ENCODE measurements around the gene IL23R.

The IL23R gene

DNA sequence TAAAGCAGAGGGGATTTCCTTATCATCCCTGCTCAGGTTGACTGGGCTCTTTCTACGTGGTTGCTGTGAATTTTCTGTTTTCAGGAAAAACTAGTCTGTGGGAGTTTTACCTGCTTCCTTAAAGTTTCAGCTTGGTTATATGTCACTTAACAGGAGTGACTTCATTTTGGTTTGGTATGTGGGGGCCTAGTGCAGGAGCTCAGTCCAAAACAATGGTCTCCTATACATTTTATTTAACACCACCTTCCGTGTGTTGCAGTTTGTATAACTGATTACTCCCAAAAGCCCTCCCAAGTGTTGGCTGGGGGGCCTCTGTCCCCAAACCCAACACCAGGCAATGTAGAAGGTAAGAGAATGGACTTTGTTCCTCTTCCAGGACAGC is 5.3 kb downstream of the IL23R start:
- Histone ChIP-seq H3K36me3 (ENCODE audit: control insufficient read depth, insufficient read depth, low read length) (no peaks in the 10 kb centered on the region), H3K27ac (ENCODE audit: low read depth, low read length, severe bottlenecking) (no peak overlapping the region), H3K4me1 (ENCODE audit: control insufficient read depth, insufficient read depth, low read length, poor library complexity, severe bottlenecking) (no peaks in the 10 kb centered on the region), H3K9me3 (ENCODE audit: control insufficient read depth, low read length) (no peaks in the 10 kb centered on the region), H3K4me3 (ENCODE audit: extremely low read depth, insufficient read depth, low read length, poor library complexity, severe bottlenecking) (no peak overlapping the region)
- WGBS, 2 experiments (ENCODE audit: insufficient coverage in 2 of 2) = no CpG with 5 or more reads among the region's 2 CpGs

DNA sequence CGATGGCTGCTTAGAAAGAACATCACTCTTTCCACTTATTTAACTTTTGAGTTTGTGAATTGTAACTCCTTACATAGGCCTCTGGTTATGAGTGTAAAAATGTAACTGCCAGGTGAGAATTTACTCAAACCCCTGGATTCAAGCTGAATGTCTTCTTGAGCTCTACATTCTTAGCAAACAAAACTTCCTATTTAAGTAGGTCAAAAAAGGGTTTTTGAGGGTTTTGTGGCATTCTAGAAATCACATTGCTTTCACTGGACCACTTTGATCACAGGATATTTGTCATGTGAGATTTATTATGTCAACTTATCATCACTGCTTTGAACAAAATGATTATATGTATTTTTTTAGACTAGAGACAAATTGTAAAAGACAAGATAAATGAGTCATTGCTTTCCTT is 5.7 kb downstream of the IL23R start:
- H3K36me3 ChIP-seq (ENCODE audit: control insufficient read depth, insufficient read depth, low read length) = no peaks in the 10 kb centered on the region
- no peaks in the 10 kb centered on the region for H3K4me1 ChIP-seq (ENCODE audit: control insufficient read depth, insufficient read depth, low read length, poor library complexity, severe bottlenecking)
- H3K27ac ChIP-seq (ENCODE audit: low read depth, low read length, severe bottlenecking) = no peak overlapping the region
- no CpG with 5 or more reads among the region's 1 CpG for WGBS, 2 experiments (ENCODE audit: insufficient coverage in 2 of 2)
- H3K9me3 ChIP-seq (ENCODE audit: control insufficient read depth, low read length) = no peaks in the 10 kb centered on the region
- no peak overlapping the region for H3K4me3 ChIP-seq (ENCODE audit: extremely low read depth, insufficient read depth, low read length, poor library complexity, severe bottlenecking)

DNA sequence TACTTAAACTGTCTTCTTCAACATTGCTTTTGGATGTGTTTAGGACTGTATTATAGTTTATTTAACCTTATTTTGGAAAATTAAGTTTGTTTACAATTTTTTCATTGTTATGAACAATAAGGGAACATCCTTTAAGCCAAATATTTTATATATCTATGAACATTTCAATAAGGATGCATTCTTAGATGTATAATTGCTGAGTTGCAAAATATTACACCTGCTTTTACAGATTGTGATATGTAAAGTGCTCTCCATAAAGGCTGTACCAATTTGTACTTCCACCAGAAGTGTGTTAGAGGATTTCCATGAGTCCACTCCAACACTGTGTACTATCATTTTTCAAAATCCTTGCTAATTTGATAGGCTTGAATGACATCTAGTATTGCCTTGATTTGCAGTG is 7.7 kb downstream of the IL23R start:
- no peak overlapping the region for H3K4me3 ChIP-seq (ENCODE audit: extremely low read depth, insufficient read depth, low read length, poor library complexity, severe bottlenecking)
- no peaks in the 10 kb centered on the region for H3K36me3 ChIP-seq (ENCODE audit: control insufficient read depth, insufficient read depth, low read length)
- H3K4me1 ChIP-seq (ENCODE audit: control insufficient read depth, insufficient read depth, low read length, poor library complexity, severe bottlenecking) = no peaks in the 10 kb centered on the region
- no peak overlapping the region for H3K27ac ChIP-seq (ENCODE audit: low read depth, low read length, severe bottlenecking)
- H3K9me3 ChIP-seq (ENCODE audit: control insufficient read depth, low read length) = no peaks in the 10 kb centered on the region

DNA sequence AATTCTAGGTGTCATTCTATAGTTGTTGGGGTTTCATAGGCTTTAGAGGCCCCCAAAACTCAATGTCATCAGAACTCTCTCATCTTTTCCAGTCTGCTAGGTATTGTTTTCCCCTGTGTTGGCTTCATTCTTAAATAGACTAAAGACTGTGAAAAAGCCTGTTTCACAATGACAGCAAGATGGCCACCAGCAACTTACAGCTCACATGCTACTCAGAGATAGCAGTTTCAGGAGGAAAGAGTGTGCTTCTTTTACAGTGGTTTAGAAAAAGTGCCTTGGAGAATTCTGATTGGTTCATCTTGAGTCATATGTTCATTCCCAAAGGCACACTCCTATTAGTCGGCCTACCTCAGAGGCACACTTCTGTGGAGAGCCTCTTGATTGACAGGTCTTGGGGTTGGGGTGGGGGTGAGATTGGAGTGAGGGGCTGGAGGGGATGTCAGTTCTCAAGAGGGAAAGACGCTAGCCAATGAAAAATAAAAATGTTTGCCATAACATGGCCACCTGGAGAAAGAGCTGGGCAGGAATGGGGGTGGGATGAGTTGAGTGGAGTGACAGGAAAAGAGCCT is 8.5 kb downstream of the IL23R start:
- no peaks in the 10 kb centered on the region for H3K9me3 ChIP-seq (ENCODE audit: control insufficient read depth, low read length)
- H3K4me3 ChIP-seq (ENCODE audit: extremely low read depth, insufficient read depth, low read length, poor library complexity, severe bottlenecking) = no peak overlapping the region
- WGBS, 2 experiments (ENCODE audit: insufficient coverage in 2 of 2) = 71% methylated on average over 1 of the region's 2 CpGs; no CpG with 5 or more reads in 1 of the 2 experiments
- no peaks in the 10 kb centered on the region for H3K36me3 ChIP-seq (ENCODE audit: control insufficient read depth, insufficient read depth, low read length)
- H3K27ac ChIP-seq (ENCODE audit: low read depth, low read length, severe bottlenecking) = no peak overlapping the region
- H3K4me1 ChIP-seq (ENCODE audit: control insufficient read depth, insufficient read depth, low read length, poor library complexity, severe bottlenecking) = no peaks in the 10 kb centered on the region

DNA sequence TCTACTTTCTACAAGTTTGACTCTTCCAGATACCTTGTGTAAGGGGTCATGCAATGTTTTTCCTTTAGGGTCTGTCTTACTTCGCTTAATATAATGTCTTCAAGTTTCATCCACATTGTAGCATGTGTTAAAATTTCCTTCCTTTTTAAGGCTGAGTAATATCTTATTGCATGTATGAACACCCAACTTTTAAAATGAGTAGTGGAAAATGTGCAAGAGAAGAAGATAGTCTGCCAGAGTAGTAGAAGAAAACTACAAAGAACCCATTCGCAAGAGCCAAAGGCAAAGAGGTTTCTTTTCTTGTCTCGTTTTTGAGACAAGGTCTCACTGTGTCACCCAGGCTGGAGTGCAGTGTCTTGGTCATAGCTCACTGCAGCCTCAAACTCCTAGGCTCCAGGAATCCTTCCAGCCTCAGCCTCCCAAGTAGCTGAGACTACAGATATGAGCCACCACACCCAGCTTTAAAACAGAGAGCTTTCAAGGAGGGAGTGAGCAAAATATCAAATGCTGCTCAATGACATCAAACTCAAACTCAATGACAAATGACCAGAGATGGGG is 9.4 kb downstream of the IL23R start:
- Histone ChIP-seq H3K36me3 (ENCODE audit: control insufficient read depth, insufficient read depth, low read length) (no peaks in the 10 kb centered on the region), H3K27ac (ENCODE audit: low read depth, low read length, severe bottlenecking) (no peak overlapping the region), H3K4me3 (ENCODE audit: extremely low read depth, insufficient read depth, low read length, poor library complexity, severe bottlenecking) (no peak overlapping the region), H3K9me3 (ENCODE audit: control insufficient read depth, low read length) (no peaks in the 10 kb centered on the region), H3K4me1 (ENCODE audit: control insufficient read depth, insufficient read depth, low read length, poor library complexity, severe bottlenecking) (no peaks in the 10 kb centered on the region)
- WGBS, 2 experiments (ENCODE audit: insufficient coverage in 2 of 2) = 82 to 87% methylated on average over 2 of the region's 3 CpGs

DNA sequence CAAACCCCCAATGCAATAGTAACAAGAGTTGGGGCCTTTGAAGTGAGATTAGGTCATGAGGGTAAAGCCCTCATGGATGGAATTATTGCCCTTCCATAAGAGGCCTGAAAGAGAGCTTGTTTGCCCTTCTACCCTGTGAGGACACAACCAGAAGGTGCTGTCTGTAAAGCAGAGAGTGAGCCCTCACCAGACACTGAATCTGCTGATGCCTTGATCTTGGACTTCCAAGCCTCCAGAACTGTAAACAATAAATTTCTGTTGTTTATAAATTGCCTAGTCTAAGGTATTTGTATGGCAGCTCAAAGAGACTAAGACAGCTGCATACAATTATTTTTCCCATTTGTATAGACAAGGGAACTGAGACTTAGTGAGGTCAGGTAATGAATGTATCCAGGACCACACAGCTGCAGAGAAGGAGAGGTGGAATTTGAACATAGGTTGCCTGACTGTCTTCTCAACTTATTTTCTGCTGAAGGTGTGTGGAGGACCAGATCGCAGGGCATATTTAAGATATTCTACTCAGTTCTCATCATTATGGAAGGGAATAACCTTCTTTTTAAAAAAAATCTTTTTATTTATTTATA is 18.7 kb downstream of the IL23R start:
- H3K36me3 ChIP-seq (ENCODE audit: control insufficient read depth, insufficient read depth, low read length) = no peaks in the 10 kb centered on the region
- H3K4me3 ChIP-seq (ENCODE audit: extremely low read depth, insufficient read depth, low read length, poor library complexity, severe bottlenecking) = no peak overlapping the region
- H3K27ac ChIP-seq (ENCODE audit: low read depth, low read length, severe bottlenecking) = no peak overlapping the region
- no peaks in the 10 kb centered on the region for H3K9me3 ChIP-seq (ENCODE audit: control insufficient read depth, low read length)
- no peaks in the 10 kb centered on the region for H3K4me1 ChIP-seq (ENCODE audit: control insufficient read depth, insufficient read depth, low read length, poor library complexity, severe bottlenecking)
- WGBS, 2 experiments (ENCODE audit: insufficient coverage in 2 of 2) = no CpG with 5 or more reads among the region's 1 CpG

DNA sequence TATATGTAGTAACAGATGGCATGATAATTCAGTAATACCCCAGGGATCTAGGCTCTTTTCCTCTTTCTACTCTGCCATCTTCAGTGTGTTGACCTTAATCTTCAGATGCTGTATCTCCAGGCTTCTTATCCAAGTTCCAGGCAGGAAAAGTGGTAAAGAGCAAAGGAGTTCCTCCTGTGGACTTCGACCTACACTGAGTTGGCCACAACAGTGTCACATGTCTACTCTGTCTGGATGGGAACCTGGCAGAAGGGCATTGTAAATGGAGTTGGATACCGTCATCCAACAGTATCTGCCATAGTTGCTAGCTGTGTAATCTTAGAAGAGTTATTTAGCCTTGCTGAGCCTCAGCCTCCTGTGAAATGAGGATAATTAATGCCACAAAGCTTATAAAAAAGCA is 21.9 kb downstream of the IL23R start:
- H3K36me3 ChIP-seq (ENCODE audit: control insufficient read depth, insufficient read depth, low read length) = no peaks in the 10 kb centered on the region
- H3K9me3 ChIP-seq (ENCODE audit: control insufficient read depth, low read length) = no peaks in the 10 kb centered on the region
- 86 to 89% methylated on average over 1 of the region's 2 CpGs for WGBS, 2 experiments (ENCODE audit: insufficient coverage in 2 of 2)
- no peak overlapping the region for H3K27ac ChIP-seq (ENCODE audit: low read depth, low read length, severe bottlenecking)
- H3K4me3 ChIP-seq (ENCODE audit: extremely low read depth, insufficient read depth, low read length, poor library complexity, severe bottlenecking) = no peak overlapping the region
- no peaks in the 10 kb centered on the region for H3K4me1 ChIP-seq (ENCODE audit: control insufficient read depth, insufficient read depth, low read length, poor library complexity, severe bottlenecking)

DNA sequence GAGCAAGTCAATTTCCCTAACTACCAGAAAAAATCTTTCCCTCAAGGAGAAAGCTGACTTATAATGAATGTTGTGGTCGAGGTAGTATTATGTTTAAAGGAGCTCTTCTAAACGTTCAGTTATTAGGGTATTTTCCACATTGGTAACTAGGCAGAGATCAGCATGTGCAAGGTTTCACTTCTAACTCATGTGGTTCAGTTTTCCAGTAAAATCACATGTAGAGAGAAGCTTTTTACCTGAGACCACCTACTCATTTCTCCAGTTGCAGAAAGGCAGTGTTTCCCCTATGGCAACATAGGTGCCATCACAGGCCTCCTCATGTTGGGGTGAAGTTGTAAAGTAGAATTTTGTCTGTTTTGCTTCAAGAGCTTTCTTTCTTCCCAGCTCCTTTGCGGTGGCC is 23.7 kb downstream of the IL23R start:
- no CpG with 5 or more reads among the region's 3 CpGs for WGBS, 2 experiments (ENCODE audit: insufficient coverage in 2 of 2)
- H3K4me1 ChIP-seq (ENCODE audit: control insufficient read depth, insufficient read depth, low read length, poor library complexity, severe bottlenecking) = no peaks in the 10 kb centered on the region
- H3K9me3 ChIP-seq (ENCODE audit: control insufficient read depth, low read length) = no peaks in the 10 kb centered on the region
- H3K4me3 ChIP-seq (ENCODE audit: extremely low read depth, insufficient read depth, low read length, poor library complexity, severe bottlenecking) = no peak overlapping the region
- no peak overlapping the region for H3K27ac ChIP-seq (ENCODE audit: low read depth, low read length, severe bottlenecking)
- no peaks in the 10 kb centered on the region for H3K36me3 ChIP-seq (ENCODE audit: control insufficient read depth, insufficient read depth, low read length)

DNA sequence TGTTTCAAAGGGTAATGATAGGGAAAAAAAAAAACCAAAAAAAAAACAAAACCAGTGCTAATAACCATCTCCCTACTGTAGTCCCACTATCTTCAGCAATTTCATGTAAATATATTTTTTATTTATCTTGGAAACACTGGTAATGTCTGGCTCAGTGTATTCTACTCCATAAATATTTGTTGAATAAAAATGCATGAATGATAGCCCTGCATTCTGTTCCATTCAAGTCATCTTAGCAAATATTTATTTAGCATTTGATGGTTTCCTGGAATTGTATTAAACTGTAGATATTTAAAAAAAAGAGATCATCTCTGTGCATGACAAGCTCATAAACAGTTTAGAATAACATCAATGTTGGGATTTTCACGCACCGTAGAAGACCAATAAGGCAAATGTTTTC is 24.2 kb downstream of the IL23R start:
- no peak overlapping the region for H3K27ac ChIP-seq (ENCODE audit: low read depth, low read length, severe bottlenecking)
- H3K36me3 ChIP-seq (ENCODE audit: control insufficient read depth, insufficient read depth, low read length) = no peaks in the 10 kb centered on the region
- no peaks in the 10 kb centered on the region for H3K4me1 ChIP-seq (ENCODE audit: control insufficient read depth, insufficient read depth, low read length, poor library complexity, severe bottlenecking)
- H3K4me3 ChIP-seq (ENCODE audit: extremely low read depth, insufficient read depth, low read length, poor library complexity, severe bottlenecking) = no peak overlapping the region
- no peaks in the 10 kb centered on the region for H3K9me3 ChIP-seq (ENCODE audit: control insufficient read depth, low read length)
- 92 to 93% methylated on average over 2 of the region's 2 CpGs for WGBS, 2 experiments (ENCODE audit: insufficient coverage in 2 of 2)

DNA sequence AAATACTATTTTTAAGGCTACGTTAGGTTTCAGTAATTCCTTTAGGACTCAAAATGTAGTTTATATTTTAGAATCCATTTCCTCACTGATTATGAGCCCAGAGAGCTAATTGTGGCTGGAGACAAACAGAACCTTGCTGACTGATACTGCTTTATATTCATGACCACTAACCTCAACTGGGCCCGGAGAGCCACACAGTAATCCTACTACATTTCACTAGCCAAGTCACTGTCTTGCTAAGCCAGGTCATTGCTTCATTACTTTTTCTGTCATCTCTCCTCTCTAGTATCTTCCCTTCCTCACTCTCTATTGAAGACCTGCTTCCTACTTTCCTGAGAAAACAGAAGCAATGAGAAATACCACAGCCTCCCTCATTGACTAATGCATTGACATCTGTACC is 24.7 kb downstream of the IL23R start:
- Histone ChIP-seq H3K4me1 (ENCODE audit: control insufficient read depth, insufficient read depth, low read length, poor library complexity, severe bottlenecking) (no peaks in the 10 kb centered on the region), H3K4me3 (ENCODE audit: extremely low read depth, insufficient read depth, low read length, poor library complexity, severe bottlenecking) (no peak overlapping the region), H3K36me3 (ENCODE audit: control insufficient read depth, insufficient read depth, low read length) (no peaks in the 10 kb centered on the region), H3K9me3 (ENCODE audit: control insufficient read depth, low read length) (no peaks in the 10 kb centered on the region), H3K27ac (ENCODE audit: low read depth, low read length, severe bottlenecking) (no peak overlapping the region)
- WGBS, 2 experiments (ENCODE audit: insufficient coverage in 2 of 2) = 90 to 100% methylated on average over 1 of the region's 2 CpGs

DNA sequence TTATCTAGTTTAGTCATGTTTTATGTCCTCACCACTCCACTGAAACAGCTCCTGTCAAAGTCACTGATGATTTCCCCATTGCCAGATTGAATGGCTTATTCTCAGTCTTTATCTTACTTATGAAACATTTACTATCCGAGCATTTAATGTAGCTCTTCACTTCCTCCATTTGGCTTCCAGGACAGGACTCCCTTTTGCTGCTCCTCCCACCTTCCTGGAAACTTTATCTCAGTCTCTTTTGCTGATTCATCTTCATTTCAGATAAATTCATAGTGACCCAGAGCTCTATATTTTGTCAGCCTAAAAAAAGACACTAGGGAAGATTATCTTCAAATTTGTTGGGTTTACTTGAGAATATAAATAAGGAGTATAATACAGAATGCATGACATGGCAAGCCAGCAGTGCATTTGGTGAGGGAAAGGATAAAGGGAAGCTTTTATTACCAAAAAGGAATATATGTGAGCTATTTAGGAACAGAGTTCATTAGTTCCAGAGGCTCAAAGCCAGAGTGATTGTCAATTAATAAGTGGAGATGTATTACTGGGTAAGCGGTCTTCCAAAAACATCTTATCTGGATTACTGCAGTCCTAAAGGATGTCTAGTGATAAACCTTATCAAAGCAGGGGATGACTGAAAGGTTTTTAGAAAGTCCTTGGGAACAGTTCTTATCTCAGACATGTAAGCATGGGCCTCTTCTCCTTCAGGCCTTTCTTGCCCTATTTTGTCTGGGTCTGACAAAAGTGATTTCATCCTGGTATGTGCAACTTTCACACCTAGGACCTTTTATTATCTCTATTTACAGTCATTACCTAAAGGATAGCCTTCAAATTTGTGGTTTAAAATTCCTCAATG is 25.6 kb downstream of the IL23R start:
- WGBS, 2 experiments (ENCODE audit: insufficient coverage in 2 of 2) = 89 to 92% methylated on average over 1 to 2 of the region's 2 CpGs
- H3K27ac ChIP-seq (ENCODE audit: low read depth, low read length, severe bottlenecking) = no peak overlapping the region
- no peaks in the 10 kb centered on the region for H3K9me3 ChIP-seq (ENCODE audit: control insufficient read depth, low read length)
- H3K4me1 ChIP-seq (ENCODE audit: control insufficient read depth, insufficient read depth, low read length, poor library complexity, severe bottlenecking) = no peaks in the 10 kb centered on the region
- no peaks in the 10 kb centered on the region for H3K36me3 ChIP-seq (ENCODE audit: control insufficient read depth, insufficient read depth, low read length)
- no peak overlapping the region for H3K4me3 ChIP-seq (ENCODE audit: extremely low read depth, insufficient read depth, low read length, poor library complexity, severe bottlenecking)
